ENCODE data around the gene SPNS3. TPM values are rescaled to one million over a fixed set of nuclear protein-coding genes. Genes with fewer than 3 reads are reported as not detected.

SPNS3 gene
- total and polyA plus RNA-seq, 2 donors (not counting 1 experiment from before 2014, with no cell fraction given): 0.44 to 0.52 TPM

DNA sequence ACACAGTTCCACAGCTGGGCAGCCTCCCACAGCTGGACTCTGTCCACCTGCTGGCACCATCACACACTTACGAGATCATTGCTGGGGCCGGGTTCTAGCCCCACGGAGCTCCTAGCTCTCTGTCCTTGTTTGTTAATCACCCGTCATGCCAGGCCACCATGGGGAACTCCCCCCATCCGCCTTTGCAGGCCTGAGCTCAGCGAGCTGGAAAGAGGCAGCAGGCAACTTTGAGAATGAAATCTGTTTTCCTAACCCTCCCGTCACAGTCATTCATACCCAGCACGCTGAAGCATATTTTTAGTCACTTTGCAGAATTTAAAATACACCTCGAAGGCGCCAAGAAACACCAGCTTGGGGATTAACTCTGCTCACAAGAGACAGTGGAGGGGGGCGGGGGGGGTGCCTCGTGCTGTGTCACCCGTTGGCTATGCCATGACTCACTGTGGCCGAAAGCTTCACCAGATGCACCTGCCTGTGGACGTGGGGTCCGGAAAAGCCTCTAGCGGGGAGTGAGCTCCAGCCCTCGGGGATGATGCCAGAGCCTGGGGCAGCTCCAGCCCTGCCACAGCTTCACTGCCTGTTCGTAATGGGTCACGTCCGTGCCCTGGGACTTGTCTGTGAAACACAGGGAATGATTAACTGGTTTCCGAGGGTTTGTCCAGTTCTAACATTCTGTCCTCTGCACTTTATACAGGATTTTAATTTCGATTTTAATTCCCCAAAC is 63.5 kb downstream of the SPNS3 start:
- Histone ChIP-seq H3K27ac (ENCODE audit: low read length in 2 of 2) (no peak overlapping the region), H3K4me2 (replicated peaks; ENCODE audit: low read depth, low read length, poor library complexity, severe bottlenecking) (peak overlapping the region; percentile 88)

More for the DNA sequence above, 63.5 kb downstream of the SPNS3 start:
- Histone ChIP-seq H3K9ac (ENCODE audit: low read length) (no peak overlapping the region), H3K4me1 (ENCODE audit: control insufficient read depth in 2 of 2, insufficient read depth in 2 of 2, low read length in 2 of 2) (peaks cover 41 to 47% of the 10 kb centered on the region in 2 donors), H2AFZ (ENCODE audit: insufficient read depth, low read depth, low read length, poor library complexity, severe bottlenecking) (no peak overlapping the region), H3K4me3 (ENCODE audit: control extremely low read depth in 1 of 5, extremely low read depth in 1 of 5, insufficient read depth in 1 of 5, low read depth in 2 of 5, low read length in 4 of 5) (no peak overlapping the region), H3K36me3 (replicated peaks in 1 of 2; ENCODE audit: control extremely low read depth in 1 of 2, control insufficient read depth in 1 of 2, extremely low read depth in 1 of 2, insufficient read depth in 2 of 2, low read length in 1 of 2) (no peaks in the 10 kb centered on the region), H3K9me3 (ENCODE audit: control extremely low read depth in 1 of 3, control insufficient read depth in 2 of 3, insufficient read depth in 1 of 3, low read length in 2 of 3) (peaks cover 0 to 11% (median 0%) of the 10 kb centered on the region in 3 donors), H4K20me1 (ENCODE audit: control insufficient read depth, insufficient read depth, low read length, poor library complexity, severe bottlenecking) (no peaks in the 10 kb centered on the region), H3K27me3 (replicated peaks in 1 of 4; ENCODE audit: control extremely low read depth in 1 of 4, control insufficient read depth in 3 of 4, insufficient read depth in 4 of 4, low read length in 3 of 4) (peaks cover 0 to 34% (median 23%) of the 10 kb centered on the region in 4 experiments), H3K79me2 (ENCODE audit: control insufficient read depth, insufficient read depth, low read length) (no peaks in the 10 kb centered on the region)
- DNase-seq (peak; percentile 58), ATAC-seq (ENCODE audit: low read depth) (peak; percentile 34)
- TF ChIP-seq, protein P1, sequence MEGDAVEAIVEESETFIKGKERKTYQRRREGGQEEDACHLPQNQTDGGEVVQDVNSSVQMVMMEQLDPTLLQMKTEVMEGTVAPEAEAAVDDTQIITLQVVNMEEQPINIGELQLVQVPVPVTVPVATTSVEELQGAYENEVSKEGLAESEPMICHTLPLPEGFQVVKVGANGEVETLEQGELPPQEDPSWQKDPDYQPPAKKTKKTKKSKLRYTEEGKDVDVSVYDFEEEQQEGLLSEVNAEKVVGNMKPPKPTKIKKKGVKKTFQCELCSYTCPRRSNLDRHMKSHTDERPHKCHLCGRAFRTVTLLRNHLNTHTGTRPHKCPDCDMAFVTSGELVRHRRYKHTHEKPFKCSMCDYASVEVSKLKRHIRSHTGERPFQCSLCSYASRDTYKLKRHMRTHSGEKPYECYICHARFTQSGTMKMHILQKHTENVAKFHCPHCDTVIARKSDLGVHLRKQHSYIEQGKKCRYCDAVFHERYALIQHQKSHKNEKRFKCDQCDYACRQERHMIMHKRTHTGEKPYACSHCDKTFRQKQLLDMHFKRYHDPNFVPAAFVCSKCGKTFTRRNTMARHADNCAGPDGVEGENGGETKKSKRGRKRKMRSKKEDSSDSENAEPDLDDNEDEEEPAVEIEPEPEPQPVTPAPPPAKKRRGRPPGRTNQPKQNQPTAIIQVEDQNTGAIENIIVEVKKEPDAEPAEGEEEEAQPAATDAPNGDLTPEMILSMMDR (IDR thresholded peaks at IDR 0.05): no peak
- no peak for TF ChIP-seq EZH2 (IDR thresholded peaks at IDR 0.05; ENCODE audit: borderline replicate concordance, insufficient read depth, low read depth, low read length, poor library complexity, severe bottlenecking)
- WGBS (ENCODE audit: insufficient coverage): 58% methylated on average over 21 of the region's 23 CpGs
- CTCF ChIA-PET: interaction anchor here (1.3 to 1.4 kb wide), 2 partner anchors 70 to 77 kb away, joined by 3 to 4 read pairs; no protein-coding TSS in a partner anchor
- Mint-ChIP-seq H3K9me3 (ENCODE audit: insufficient read depth) (no peaks in the 10 kb centered on the region), H3K4me1 (peaks cover 37% of the 10 kb centered on the region), H3K27me3 (peaks cover 25% of the 10 kb centered on the region), H3K27ac (peak overlapping the region; percentile 66), H3K4me3 (peak overlapping the region; percentile 75)
- intact Hi-C loops (cut with micrococcal nuclease): no loop called here
- POLR2A ChIA-PET: no interaction called here

All from B cell (primary cell).